GM21447 (cell line): Measurements from ENCODE around the gene MAGI2.

ENCODE experiments used
- ATAC-seq: cut with Tn5 transposase; IDR thresholded peaks from one replicate; pipeline ENCODE4 v1.9.1; 2021; ENCODE audit not compliant: unreplicated experiment

MAGI2 gene

DNA sequence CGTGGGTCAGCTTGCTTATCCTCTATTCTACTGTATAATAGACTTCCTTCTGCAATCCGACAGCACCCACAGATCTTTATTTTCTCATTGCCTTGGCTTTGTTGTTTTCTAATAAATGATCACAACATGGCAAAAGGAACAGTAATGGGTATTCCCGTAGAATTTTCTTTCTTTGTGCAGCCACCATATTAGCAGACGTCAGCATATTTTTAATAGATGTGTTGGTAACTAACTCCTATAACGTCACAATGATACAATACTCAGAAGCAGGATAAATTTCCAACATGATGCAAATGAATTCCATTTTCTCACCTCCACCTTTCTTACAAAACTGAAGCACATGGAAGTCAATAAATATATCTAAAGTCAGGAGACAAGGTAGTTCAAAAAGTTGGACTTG is 617.6 kb downstream of the MAGI2 start:
- ATAC-seq, result no peak

DNA sequence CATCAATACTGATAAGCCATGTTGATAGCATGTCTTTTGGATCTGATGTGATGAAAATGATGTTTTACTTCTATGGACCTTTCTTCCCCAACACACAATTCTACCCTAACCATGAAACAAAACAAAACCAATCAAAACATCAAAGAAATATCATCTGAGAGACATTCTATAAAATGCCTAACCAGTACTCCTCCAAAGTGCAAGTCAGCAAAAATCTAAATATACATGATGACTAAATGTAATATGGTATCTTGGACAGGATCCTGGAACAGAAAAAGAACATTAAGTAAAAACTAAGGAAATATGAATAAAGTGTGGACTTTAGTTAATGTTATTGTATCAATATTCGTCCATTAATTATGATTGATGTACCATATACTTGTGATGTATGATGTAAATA is 625.1 kb downstream of the MAGI2 start:
- no peak for ATAC-seq

DNA sequence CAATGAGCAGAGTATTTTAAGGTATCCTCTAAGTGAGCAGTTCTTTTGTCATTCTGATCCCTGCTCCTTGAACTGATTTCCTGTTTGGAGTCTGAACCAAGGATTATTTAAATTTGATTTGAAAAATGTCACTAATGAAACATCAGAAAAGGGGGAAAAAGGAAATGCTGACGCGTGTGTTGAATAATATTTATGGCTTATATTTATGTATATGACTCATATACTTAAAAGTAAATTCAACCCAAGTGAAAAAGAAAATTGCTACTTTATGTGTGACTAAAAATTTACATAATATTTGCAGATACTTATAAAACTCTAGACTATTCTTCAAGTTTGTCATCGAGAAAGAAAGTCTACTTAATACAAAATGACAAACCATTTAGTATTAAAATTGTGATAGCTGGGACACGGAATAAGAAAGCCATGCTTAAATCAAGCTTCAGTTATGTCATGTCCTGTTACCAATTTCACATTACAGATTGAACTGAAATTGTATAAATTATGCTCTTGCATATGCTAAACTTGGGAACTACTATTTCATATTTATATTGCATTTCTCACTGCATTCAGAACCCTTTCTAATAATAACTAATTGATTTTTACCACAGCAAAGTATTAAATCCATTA is 649.9 kb downstream of the MAGI2 start:
- ATAC-seq, result no peak

DNA sequence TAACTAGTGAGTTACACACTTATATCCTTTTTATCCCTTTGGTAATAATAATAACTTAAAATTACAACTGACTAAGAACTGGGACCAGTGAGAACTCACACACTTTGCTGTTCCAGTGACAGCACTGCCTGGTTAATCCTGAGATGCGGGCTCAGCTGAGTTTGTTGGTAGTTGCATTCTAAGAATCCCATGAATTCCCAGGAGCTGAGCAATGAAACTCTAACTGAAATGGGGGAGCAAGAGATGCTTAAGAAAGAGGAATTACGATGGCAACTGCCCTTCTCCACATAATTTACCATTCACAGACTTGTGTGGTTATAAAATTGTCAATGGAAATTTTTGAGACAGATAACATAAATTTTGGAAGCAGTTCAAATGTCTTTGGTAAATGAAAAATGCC is 659.4 kb downstream of the MAGI2 start:
- no peak for ATAC-seq

DNA sequence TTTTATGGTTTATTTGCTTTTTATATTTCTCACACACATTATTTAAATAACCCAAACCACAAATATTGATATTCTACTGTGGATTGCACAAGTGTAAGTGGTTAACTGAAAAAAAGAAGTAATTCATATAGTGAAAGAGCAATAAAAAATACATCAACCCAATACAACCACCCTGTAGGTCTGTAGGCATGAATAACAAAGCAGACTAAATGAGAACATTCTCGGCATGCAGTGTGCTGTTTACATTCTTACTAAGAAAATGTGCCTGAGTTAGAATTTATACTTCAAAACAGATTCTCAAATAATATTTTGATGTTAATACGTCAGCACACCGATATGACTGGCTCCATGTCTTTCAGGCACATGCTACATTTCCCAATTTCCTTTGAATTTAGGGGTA is 660.8 kb downstream of the MAGI2 start:
- no peak for ATAC-seq

DNA sequence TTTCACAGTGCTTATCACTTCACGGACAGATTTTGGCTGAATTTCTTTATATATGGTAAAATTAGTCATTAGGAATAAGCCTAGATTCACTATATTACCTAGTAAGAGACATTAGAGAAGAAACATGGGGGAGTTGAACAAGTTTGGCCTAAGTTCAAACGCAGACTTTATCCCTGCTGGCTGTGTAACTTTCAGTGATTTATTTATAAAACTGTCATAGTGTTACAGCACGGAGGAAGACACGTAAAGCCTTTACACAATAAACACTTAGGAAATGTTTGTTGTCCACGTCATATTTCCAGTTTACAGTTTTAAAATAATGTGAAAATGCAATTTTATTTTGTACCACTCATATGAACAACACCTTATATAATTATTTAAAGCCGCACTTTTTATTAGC is 661.5 kb downstream of the MAGI2 start:
- ATAC-seq, result no peak

DNA sequence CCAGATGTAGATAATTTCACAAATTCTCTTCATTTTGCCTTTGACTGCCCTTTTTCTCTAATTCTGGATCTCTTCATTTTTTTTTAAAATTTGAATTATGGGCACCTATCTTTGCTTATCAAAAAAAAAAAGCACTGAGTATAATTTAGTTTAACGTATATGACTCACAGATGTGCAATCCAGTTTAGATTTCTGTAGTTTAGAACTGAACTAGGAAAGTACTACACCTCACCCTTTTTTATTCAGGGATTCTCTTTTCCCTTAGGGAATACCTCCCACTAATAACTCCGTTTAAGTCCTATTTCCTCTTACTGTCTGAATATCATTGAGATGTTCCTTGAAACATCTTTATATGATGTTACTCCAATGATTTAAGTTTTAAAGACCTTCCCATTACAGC is 665.0 kb downstream of the MAGI2 start:
- ATAC-seq, result no peak

DNA sequence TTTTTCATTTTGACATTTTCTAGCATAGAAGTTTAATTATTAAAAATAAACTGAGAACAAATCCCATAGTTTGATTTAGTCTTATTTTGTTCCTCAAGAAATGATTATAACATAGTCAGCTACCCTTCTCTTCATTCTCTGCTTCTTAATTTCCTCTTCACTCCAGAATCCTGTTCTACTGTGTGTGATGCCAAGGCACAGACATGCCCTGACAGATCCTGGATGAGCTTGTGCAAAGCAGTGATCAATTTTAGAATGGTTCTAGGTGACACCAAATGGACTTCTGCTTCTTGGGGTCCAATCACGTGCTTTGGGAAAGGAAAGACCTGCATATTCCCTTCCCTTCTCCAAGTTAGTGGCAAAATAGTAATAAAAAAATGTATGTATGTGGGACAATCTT is 665.6 kb downstream of the MAGI2 start:
- no peak for ATAC-seq

DNA sequence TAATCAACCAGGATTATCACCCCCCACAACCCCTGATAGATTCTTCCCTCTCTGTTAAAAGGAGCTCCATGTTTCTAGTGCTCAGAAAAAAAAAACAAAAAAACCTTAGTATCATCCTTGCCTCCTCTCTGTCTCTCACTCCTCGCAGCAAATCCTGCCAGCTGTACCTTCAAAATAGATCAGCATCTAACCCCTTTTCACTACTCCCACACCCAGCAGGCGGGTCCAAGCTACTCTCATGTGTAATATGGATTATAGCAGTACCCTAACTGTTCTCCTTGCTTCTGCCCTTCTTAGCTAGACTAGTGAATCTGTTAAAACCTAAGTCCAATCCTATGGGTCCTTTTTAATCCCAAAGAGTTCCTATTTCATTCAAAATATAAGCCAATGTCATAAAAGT is 667.4 kb downstream of the MAGI2 start:
- no peak for ATAC-seq

DNA sequence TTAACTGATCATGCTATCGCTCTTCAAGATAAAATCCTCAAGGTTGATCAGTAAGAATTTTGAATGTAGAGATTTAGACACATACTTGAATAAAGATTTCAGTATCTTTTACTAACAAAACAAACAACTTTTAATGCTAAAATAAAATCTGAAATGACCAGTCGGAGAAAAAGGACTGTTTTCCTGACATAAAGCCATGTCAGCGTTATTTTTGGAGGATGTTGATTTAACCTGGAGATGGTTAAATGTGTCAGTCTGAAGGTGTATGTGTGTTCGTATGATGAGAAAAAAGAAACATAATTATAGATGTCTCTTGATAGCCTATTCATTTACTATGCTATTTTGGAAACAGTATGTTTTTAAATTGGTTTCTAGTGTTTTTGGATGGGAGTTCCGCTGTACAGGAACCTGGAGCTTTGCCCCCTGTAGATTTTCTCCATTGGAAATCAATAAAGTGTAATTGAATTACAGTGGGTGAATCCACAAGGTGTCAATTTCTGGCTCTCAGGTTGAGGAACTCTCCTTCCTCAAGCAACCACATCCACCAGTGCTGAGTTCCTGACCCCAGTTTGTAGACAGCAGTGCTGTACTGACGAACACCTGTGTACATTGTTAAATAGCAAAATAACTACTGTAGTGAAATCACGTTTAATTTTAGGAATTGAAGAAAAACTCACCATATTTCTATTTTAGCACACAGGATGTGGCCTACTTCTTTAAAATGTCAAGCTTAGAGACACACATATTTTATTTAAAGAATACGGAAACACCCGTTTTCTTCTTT is 670.1 kb downstream of the MAGI2 start:
- ATAC-seq, result no peak

DNA sequence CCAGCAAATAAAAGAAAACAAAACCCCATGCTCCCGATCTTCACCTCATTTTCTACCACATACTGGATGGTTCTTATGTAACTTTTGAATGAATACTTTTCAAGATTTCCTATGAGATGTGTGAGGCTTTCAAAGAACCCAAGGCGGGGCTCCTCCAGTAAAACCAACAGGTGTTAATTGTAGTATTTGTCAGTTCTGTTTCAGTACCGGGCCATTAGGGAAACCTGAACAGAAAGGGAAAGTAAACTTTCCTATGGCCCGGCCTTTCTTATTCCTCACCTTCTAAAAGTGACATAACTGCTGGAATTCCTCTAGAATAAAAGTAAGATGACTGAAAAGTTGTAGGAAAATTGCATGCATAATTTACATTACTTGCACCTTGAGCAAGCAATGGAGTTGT is 672.9 kb downstream of the MAGI2 start:
- no peak for ATAC-seq

DNA sequence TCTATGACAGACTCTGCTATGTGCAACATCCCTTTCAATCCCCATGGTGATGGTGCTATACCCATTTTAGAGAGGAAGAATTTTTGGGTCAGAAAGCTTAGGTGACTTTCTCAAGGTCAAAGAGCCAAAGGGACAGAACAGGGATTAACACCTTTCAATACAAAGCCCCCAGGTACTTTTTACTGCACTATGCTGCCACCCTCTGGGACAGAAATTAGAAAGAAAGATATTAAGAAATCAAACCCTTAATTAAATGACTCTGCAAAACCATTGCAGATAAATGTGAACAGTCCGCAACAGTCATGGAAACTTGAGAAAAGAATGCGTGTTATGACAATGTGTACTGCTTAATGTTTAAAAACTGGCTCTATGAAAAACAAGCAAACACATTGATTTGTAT is 673.7 kb downstream of the MAGI2 start:
- no peak for ATAC-seq

DNA sequence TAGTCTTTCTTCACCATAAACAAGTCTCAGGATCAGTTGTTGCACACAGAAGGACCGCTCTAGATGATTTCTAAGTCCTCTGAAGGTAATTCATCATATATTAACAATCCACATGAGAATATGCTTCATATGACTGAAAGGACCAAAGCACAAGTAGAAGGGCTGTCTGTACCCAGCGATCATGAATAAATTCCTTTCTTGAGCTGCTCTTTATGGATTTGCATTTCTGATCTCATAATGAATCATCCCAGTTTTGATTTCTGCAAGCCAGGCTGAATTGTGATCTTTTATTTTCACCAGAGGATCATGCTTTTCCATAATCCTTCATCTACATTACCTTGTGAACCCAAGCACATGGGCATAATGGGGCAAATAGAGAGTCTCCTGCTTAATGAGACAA is 675.6 kb downstream of the MAGI2 start:
- ATAC-seq, result no peak

DNA sequence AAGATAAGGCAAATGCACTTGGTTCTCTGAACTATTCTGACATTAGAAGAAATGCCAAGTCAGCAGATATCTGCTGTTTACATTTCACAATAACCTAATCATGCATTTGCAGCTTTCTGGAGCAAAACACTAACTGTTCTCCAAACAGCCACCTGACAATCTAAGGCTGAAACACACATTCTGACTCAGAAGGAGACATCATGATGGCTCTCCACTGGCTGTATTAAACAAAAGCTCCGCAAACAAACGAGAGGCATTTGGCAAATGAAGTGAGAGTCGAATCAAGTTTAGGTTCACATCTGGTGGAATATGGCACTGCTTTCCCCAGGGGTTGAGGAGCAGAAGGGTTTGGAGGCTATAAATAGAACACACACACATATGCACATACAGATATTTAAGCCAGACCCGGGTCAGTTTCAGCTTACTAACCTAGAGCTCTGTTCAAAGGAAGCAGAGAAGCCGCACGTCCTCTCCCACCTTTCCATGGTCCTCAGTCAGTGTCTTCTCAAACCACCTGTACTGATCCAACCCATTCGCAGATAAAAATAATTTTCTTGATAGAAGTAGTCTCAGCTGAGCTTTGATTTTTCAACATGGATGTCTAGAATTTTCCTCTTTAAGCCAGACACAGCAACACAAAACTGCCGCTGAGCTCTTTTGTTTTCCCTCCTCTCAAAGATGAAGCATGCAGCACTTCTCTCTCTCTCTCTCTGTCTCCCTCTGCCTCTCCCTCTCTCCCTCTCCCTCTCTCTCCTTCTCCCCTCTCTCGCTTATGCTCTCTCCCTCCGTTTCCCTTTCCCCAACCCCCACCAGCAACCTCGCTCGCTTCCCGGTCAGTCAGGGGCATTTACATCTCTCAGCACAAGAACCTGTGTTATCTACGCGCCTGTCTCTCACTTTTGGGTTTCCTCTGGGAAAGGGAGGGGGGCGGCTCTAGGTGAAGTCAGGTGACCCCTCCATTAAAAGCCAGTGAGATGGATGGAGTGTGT is 682.8 kb downstream of the MAGI2 start:
- no peak for ATAC-seq

DNA sequence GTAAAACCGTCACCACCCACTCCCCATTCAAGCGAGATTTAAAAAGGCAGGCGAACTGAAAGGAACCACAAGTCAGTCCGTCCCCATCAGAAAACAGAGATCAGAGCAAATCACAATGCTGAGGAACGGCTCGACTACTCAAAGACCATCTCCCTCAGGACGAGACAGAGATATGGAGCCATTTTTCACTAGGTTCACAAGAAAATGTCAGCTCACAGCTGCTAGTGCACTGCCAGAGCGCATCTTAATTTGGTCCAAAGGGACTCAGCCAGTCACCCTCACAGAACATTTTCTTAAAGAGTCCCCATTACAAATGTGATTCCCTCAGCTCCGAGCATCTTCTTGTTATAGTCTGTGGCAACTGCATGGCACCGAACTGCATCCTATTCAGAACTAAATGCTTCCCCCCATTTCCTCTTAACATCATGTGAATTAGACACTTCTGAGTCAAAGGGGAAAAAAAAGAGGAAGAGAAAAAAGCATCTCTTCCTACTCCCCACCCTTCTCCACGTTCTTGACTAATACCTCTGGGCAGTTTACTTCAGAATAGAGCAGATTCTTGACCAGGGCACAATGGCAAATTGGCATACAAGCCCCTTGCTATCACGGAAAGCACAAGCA is 683.9 kb downstream of the MAGI2 start:
- ATAC-seq, result peak; percentile 81

DNA sequence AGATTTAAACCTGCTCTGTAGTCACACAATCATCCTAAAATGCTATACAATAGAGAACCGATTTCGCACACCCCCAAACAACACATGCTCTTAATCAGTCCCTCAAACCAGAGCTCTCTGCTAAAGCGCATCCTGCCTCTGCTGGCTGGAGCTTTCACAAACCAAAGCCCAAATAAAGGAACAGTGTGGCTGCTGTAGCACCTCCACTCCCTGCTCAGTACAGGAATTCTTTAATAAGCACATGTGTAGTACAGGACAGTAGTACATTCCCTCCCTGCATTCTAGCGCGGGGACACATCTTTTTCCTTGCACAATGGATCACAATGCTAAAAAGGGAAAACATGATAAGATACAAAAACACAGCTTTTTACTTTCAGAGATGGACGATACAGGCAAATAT is 684.6 kb downstream of the MAGI2 start:
- ATAC-seq, result no peak

DNA sequence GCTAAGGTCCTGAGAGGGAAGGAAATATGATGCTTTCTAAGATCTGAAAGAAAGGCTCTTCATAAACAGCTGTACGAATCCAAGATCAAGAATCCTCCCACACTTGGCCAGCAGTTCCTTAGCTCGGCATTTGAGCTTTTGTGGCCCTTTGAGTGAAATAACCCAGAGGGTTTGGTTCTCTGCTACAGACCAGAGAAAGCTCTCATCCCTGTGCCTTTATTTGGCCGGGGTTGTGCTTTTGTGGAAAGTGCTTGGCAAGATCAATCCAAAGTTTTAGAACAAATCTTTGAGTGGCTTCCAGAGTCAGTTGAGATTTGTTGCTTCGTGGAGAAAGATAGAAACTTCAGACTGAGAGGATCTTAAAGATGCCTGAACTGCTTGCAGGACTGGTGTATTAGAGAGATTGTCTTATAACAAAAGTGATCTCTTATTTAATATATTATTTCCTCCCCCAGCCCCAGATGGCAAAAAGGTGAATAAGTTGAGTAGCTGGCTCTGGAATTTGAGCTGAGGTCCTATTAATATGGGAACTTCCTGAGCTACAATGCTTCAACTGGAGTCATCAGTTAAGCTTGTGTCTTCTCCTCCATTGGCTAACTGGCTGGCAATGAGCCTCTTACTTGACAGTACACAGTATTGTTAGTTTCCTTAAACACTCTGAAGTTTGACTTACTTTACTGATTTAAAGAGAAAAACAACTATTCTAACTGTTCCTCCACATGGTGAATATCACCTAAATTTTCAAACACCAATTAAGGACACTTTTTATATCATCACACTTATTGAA is 687.3 kb downstream of the MAGI2 start:
- no peak for ATAC-seq

DNA sequence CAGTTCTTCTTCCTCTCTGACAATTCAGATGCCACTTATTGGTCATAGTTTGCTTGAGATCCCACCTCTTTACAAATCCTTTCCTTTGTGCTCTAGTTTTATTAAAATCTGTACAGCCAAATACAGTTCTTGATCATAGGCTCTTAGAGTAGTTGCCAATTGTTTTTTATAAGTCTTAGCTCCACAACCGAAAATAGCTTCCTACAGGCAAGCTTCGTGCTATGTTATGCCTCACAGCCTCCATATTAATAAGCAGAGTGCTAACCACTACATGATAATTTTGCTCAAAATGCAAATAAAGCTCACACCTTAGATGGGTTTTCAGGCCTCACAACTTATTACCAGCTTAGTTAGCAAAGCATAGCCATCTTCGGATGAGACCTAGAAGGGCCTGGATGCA is 688.9 kb downstream of the MAGI2 start:
- ATAC-seq, result no peak

DNA sequence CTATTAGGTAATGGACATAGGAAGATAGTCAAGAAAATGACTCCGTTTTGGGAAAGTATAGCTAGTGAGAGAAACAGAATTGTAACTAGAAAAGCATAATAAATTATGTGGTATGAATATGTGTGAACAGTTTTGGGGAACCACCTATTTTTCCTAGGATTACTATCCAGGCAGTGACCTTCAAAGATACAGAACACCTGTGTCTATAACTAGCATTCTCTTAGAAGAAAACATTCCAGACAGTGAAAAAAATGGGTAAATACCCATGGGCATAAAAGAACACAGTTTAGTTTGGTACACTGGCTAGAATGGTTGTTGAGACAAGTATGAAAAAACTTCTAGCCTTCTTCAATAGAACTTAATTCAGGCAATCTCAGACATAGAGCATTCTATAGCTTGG is 690.8 kb downstream of the MAGI2 start:
- no peak for ATAC-seq

DNA sequence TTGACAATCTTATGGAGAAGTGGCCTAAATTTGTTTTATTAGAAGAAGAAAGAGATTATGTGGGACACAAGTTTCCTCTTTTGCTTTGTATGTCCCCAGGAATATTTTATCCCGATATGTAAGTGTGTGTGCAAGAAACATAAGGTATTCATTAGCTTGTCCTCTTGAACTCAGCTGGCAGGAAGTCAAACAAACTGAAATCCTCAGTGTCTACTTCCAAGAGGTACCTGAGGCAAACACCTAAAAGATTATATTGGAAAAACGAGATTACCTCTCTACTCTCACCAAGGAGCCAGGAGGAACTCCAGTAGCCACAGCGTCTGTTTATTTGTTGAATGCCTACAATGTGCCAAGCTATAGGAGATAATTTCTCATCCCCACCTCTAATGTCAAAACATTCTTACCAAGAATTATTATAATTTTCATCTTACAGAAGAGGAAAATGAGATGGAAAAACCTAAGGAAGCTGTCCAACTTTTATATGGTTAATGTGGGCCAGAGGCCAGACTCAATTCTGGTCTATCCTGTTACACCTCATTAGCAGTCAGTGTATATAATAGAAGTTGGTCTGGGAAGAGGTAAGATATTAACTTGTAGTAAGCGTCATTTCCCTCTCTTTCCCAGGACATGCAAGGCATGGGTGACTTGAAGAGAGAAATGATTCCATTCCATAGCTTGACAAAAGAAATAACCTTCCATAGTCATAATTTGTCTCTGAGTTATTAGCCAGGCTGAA is 692.7 kb downstream of the MAGI2 start:
- no peak for ATAC-seq
